Amygdala (tissue), 56 donors: ENCODE measurements around the gene DOCK2.
"Not testable (repeated sequence)": the region's sequence is repeated elsewhere in the genome, so short reads cannot be mapped to it uniquely, and the experiment has no call there.

Experiments used
- DNase-seq, 56 donors: peaks; one replicate each; lab custom pipeline; 2025; lab: John Stamatoyannopoulos, UW

The DOCK2 gene

DNA sequence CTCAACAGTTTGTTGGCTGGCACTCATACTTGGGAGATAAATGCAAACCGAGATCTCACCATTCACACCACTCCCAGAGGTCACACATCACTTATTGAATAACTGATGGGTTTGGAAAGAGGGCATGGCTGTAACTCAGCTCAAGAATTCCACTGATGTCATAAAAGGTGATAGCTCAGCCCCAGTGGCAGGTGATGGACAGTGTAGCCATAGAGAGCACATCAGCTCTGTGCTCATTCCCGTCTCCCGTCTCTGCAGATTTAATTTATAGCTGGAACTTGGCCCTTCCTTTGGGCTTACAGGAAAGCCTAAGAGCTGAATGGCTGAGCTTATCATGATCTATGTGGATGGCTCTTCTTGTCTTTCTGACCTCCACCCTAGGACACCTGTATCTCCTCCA lies 283.4 kb downstream of the DOCK2 start:
- DNase-seq = no peak

DNA sequence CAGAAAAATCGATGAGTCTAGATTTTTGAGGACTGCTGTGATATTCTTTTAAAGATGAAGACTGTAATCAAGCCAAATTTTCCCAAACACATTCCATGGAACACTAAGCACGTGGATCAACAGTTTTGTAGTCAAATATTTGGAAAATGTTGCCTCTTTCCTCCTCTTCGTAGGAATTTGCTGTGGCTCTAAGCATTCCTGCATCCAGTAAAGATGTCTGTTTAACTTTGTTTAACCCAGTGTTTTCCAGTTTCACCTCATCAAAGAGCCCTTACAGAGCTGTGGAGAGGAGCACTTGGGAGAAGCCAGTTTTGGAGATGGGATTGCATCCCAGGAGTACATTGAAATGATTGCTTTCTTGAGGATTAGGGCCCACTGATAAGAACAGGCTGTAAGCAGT lies 284.3 kb downstream of the DOCK2 start:
- DNase-seq = no peak

GRCh38 chr5:169921949-169922348 lies 284.9 kb downstream of the DOCK2 start:
- DNase-seq = no peak

GRCh38 chr5:169922474-169922873 lies 285.4 kb downstream of the DOCK2 start:
- no peak for DNase-seq

DNA sequence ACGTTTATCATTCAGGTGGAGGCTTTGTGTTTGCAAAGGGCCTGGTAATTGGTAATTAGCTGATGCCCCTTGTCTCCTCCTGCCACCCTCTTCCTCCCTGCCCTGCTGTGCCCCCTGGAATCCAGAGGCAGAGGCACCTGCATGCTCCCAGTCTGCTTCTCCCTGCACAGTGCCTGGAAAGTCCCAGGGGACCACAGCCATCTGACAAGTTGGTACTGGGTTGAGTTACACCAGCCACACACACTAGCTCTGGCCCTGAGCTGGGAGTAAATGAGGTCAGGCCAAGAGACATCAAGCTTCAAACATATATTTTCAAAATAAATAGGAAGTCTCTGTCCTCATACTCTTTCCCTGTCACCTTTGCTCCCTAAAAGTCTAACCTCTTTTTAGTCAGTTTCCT lies 286.9 kb downstream of the DOCK2 start:
- no peak for DNase-seq

GRCh38 chr5:169933127-169933526 lies 296.1 kb downstream of the DOCK2 start:
- no peak for DNase-seq

DNA sequence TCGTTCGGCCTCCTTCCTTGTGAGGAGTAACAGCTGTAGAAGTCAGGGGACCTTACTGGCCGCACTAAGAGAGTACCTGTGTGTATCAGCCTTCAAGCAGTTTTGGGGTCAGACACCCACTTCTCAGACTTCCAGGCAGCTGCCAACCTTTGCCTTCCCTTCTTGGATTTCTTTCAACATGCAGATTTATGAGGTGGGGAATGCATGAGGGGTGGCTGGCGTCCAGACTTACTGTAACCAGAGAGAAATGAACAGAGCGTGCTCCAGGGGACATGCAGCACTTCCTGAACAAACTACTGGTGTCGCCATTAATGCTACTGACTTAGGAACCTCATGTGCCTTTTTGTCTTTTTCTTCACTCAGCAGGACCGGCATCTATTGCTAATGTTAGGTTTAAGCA lies 296.5 kb downstream of the DOCK2 start:
- no peak for DNase-seq

- DNase-seq = no peak
These were observed 297.9 kb downstream of the DOCK2 start for GRCh38 chr5:169934990-169935389.

GRCh38 chr5:169935762-169936161 lies 298.7 kb downstream of the DOCK2 start:
- DNase-seq = no peak

DNA sequence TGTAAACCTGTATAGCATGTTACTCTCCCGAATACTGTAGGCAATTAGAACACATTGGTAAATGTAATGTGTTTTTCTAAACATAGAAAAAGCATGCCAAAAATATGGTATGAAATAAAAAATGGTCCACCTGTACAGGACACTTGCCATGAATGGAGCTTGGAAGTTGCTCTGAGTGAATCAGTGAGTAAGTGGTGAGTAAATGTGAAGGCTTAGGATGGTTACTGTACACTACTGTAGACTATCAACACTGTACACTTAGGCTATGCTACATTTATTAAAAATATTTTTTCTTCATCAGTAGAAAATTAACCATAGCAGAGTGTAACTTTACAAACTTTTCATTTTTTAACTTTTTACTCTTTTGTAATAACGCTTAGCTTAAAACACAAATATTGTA lies 301.4 kb downstream of the DOCK2 start:
- no peak for DNase-seq

DNA sequence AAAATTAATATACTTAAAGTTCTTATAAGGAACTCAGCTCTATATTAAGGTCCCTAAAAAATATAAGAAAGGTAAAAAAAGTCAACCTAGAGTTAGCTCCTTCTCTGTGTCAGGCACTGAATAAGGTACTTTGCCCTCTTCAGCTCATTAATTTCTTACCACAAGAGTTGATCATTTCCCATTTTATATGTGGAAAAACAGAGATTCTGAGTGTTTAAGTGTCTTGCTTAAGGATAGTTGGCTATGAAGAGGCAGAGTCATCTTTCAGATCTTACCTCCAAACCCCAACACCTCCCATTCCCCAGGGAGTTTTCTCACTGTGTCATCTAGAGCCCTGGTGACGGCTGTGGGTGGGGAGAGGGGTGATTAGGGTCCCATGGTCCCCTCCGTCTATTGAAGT lies 302.7 kb downstream of the DOCK2 start:
- DNase-seq = no peak

GRCh38 chr5:169941542-169941941 lies 304.5 kb downstream of the DOCK2 start:
- no peak for DNase-seq

GRCh38 chr5:169942181-169942580 lies 305.1 kb downstream of the DOCK2 start:
- DNase-seq = no peak

DNA sequence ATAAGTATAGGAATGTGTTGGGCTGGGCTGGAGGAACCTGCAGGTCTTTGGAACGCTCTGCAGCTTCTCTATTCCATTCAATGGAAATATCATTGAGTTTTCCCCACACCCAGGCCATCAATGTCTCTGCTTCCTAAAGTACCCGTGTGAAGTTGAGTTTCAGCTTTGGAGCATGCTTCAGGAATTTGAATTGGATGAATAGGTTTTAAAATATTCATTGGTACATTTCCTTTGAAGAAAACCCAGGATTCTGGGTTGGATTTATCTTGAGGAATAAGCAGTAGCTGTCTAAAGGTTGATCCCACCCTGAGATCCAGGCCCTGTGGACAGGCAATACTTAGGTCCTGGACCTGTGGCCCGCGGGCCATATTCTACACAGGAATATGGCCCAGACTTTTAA lies 306.0 kb downstream of the DOCK2 start:
- no peak for DNase-seq

GRCh38 chr5:169944115-169944514 lies 307.0 kb downstream of the DOCK2 start:
- no peak for DNase-seq

- DNase-seq = peak in 1 of 56 donors; percentile 26
These were observed 308.0 kb downstream of the DOCK2 start for GRCh38 chr5:169944922-169945680.

- DNase-seq = peak in 52 of 56 donors; percentile 5 to 78 (median 38)
These were observed 308.8 kb downstream of the DOCK2 start for GRCh38 chr5:169945831-169946261.

DNA sequence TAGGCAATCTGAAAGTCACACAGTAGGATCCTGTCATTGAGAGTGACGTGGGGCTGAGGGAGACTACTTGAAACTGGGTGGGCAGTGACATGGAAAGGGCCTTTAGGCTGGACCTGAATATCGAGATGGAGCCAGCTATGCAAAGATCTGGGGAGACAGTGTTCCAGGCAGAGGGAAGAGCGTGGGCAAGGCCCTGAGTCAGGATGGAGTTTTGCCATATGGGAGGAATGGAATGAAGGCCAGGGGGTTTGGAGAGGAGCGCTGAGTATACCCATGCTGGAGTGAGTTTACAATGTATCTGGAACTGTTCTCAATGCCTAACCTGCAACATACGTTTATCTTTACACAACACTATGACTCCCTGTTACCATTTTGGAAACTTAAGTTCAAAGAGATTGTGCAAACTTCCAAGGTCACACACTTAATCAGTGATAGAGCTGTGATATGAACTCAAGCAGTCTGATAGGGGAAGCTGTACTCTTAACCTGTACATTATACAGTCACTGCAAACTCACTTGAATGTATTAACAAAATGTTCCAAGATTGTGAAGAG lies 309.7 kb downstream of the DOCK2 start:
- DNase-seq = no peak

- no peak for DNase-seq
These were observed 313.3 kb downstream of the DOCK2 start for GRCh38 chr5:169950333-169950732.

DNA sequence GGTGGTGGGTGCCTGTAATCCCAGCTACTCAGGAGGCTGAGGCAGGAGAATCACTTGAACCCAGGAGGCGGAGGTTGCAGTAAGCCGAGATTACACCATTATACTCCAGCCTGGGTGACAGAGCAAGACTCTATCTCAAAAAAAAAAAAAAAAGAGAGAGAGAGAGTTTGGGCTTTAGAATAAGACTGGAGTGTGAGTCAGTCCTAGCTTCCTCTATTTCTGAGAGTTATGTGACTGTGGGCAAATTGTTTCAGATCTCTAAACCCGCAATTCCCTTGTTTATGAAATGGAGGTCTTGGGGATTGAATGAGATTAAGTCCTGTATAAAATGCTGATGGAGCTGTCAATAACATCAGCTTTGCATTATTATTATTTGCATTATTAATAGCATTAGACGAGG lies 316.1 kb downstream of the DOCK2 start:
- not testable (repeated sequence) for DNase-seq

- no peak for DNase-seq
These were observed 317.7 kb downstream of the DOCK2 start for GRCh38 chr5:169954786-169955185.

- DNase-seq = no peak
These were observed 319.1 kb downstream of the DOCK2 start for GRCh38 chr5:169956126-169956525.
